ENCODE results near the gene HNRNPR. TPM values are rescaled to one million over a fixed set of nuclear protein-coding genes. Genes with fewer than 3 reads are reported as not detected.

Gene HNRNPR
- total RNA-seq, 1 experiment from 2014 or later, result 198 TPM

GRCh38 chr1:23303524-23303923 lies 40.6 kb downstream of the HNRNPR start:
- BruUV-seq (replicated peaks), result no TSS peak
- H3K4me2 ChIP-seq, result no peak overlapping the region
- ChIA-PET POLR2A (ENCODE audit: unreplicated experiment) (no interaction called here), CTCF (no interaction called here)
- no peak overlapping the region for H3K4me3 ChIP-seq
- H3F3A ChIP-seq (ENCODE audit: insufficient read depth, low read depth), result peaks cover 19% of the 10 kb centered on the region
- H3K27me3 ChIP-seq (ENCODE audit: insufficient read depth, low read depth), result no peaks in the 10 kb centered on the region
- H3K36me3 ChIP-seq (ENCODE audit: low read depth), result peaks cover 20% of the 10 kb centered on the region
- no peaks in the 10 kb centered on the region for H3K9me2 ChIP-seq (ENCODE audit: insufficient read depth)
- no peaks in the 10 kb centered on the region for H3K9me3 ChIP-seq (ENCODE audit: insufficient read depth, low read depth)
- H3K27ac ChIP-seq, result no peak overlapping the region
- DNase-seq, result no peak
- H4K20me1 ChIP-seq (ENCODE audit: insufficient read depth), result no peaks in the 10 kb centered on the region
- no peaks in the 10 kb centered on the region for H3K79me2 ChIP-seq (ENCODE audit: low read depth)
- H2AFZ ChIP-seq, result no peak overlapping the region
- intact Hi-C loops (cut with micrococcal nuclease; ENCODE audit: unreplicated experiment), result no loop called here
- H3K4me1 ChIP-seq (replicated peaks; ENCODE audit: insufficient read depth), result no peaks in the 10 kb centered on the region
- TF ChIP-seq CTCF (conservative IDR thresholded peaks at IDR 0.05), result no peak
- TF ChIP-seq EZH2 (IDR thresholded peaks at IDR 0.05; ENCODE audit: low read depth), result no peak

- no peak overlapping the region for H3K4me2 ChIP-seq
- no peaks in the 10 kb centered on the region for H3K27me3 ChIP-seq (ENCODE audit: insufficient read depth, low read depth)
- H3K4me3 ChIP-seq, result no peak overlapping the region
- peaks cover 7% of the 10 kb centered on the region for H3F3A ChIP-seq (ENCODE audit: insufficient read depth, low read depth)
- no peaks in the 10 kb centered on the region for H3K36me3 ChIP-seq (ENCODE audit: low read depth)
- H3K4me1 ChIP-seq (replicated peaks; ENCODE audit: insufficient read depth), result no peaks in the 10 kb centered on the region
- ChIA-PET POLR2A (ENCODE audit: unreplicated experiment) (no interaction called here), CTCF (no interaction called here)
- BruUV-seq (replicated peaks), result no TSS peak
- TF ChIP-seq EZH2 (IDR thresholded peaks at IDR 0.05; ENCODE audit: low read depth) (no peak), CTCF (conservative IDR thresholded peaks at IDR 0.05) (no peak)
- H3K9me3 ChIP-seq (ENCODE audit: insufficient read depth, low read depth), result no peaks in the 10 kb centered on the region
- intact Hi-C loops (cut with micrococcal nuclease; ENCODE audit: unreplicated experiment), result no loop called here
- no peak overlapping the region for H3K27ac ChIP-seq
- H3K79me2 ChIP-seq (ENCODE audit: low read depth), result no peaks in the 10 kb centered on the region
- H4K20me1 ChIP-seq (ENCODE audit: insufficient read depth), result no peaks in the 10 kb centered on the region
- no peaks in the 10 kb centered on the region for H3K9me2 ChIP-seq (ENCODE audit: insufficient read depth)
- no peak overlapping the region for H2AFZ ChIP-seq
- DNase-seq, result no peak
Measured at GRCh38 chr1:23296931-23297330, 47.2 kb downstream of the HNRNPR start.

GRCh38 chr1:23291706-23292105 lies 52.4 kb downstream of the HNRNPR start:
- no TSS peak for BruUV-seq (replicated peaks)
- H3K4me1 ChIP-seq (replicated peaks; ENCODE audit: insufficient read depth), result no peaks in the 10 kb centered on the region
- H3K27ac ChIP-seq, result no peak overlapping the region
- H3F3A ChIP-seq (ENCODE audit: insufficient read depth, low read depth), result peaks cover 3% of the 10 kb centered on the region; the same call in 1 of the 2 replicates
- no peak overlapping the region for H3K4me2 ChIP-seq
- H3K9me2 ChIP-seq (ENCODE audit: insufficient read depth), result no peaks in the 10 kb centered on the region
- no peaks in the 10 kb centered on the region for H3K27me3 ChIP-seq (ENCODE audit: insufficient read depth, low read depth)
- no peak for DNase-seq
- TF ChIP-seq CTCF (conservative IDR thresholded peaks at IDR 0.05) (no peak), EZH2 (IDR thresholded peaks at IDR 0.05; ENCODE audit: low read depth) (no peak)
- H3K9me3 ChIP-seq (ENCODE audit: insufficient read depth, low read depth), result no peaks in the 10 kb centered on the region
- H4K20me1 ChIP-seq (ENCODE audit: insufficient read depth), result no peaks in the 10 kb centered on the region
- H3K79me2 ChIP-seq (ENCODE audit: low read depth), result no peaks in the 10 kb centered on the region
- H2AFZ ChIP-seq, result no peak overlapping the region
- CTCF ChIA-PET, result no interaction called here
- no peak overlapping the region for H3K4me3 ChIP-seq
- intact Hi-C loops (cut with micrococcal nuclease; ENCODE audit: unreplicated experiment), result no loop called here
- POLR2A ChIA-PET (ENCODE audit: unreplicated experiment), result no interaction called here
- H3K36me3 ChIP-seq (ENCODE audit: low read depth), result no peaks in the 10 kb centered on the region

Measured in PC-9 (cell line).